Activated effector memory CD4-positive, alpha-beta T cell treated with Interleukin-2 at 50 U/mL for 16 hours (primary cell): Measurements from ENCODE around the gene SPOCK1.

Source experiments
- DNase-seq: peaks from one replicate; pipeline ENCODE4 v3.0.0-alpha.2; 2020

Gene SPOCK1

GRCh38 chr5:137320056-137321045 is 178.8 kb downstream of the SPOCK1 start:
- DNase-seq: no peak

GRCh38 chr5:137318027-137318426 is 181.1 kb downstream of the SPOCK1 start:
- DNase-seq: no peak

GRCh38 chr5:137316346-137316736 is 182.8 kb downstream of the SPOCK1 start:
- no peak for DNase-seq

- DNase-seq: no peak
These were observed 183.4 kb downstream of the SPOCK1 start for GRCh38 chr5:137315534-137316345.

GRCh38 chr5:137315109-137315508 is 184.0 kb downstream of the SPOCK1 start:
- DNase-seq: no peak

- DNase-seq: no peak
These were observed 185.5 kb downstream of the SPOCK1 start for GRCh38 chr5:137313526-137314175.

- no peak for DNase-seq
These were observed 187.1 kb downstream of the SPOCK1 start for GRCh38 chr5:137312011-137312410.

GRCh38 chr5:137310051-137310730 is 188.9 kb downstream of the SPOCK1 start:
- no peak for DNase-seq

GRCh38 chr5:137309290-137309689 is 189.8 kb downstream of the SPOCK1 start:
- no peak for DNase-seq

GRCh38 chr5:137308311-137308710 is 190.8 kb downstream of the SPOCK1 start:
- no peak for DNase-seq

GRCh38 chr5:137306903-137307302 is 192.2 kb downstream of the SPOCK1 start:
- DNase-seq: no peak

GRCh38 chr5:137305971-137306602 is 193.0 kb downstream of the SPOCK1 start:
- DNase-seq: no peak

- no peak for DNase-seq
These were observed 194.8 kb downstream of the SPOCK1 start for GRCh38 chr5:137304226-137304874.

GRCh38 chr5:137303509-137303908 is 195.6 kb downstream of the SPOCK1 start:
- no peak for DNase-seq

- DNase-seq: no peak
These were observed 198.5 kb downstream of the SPOCK1 start for GRCh38 chr5:137300411-137301240.

GRCh38 chr5:137296213-137296781 is 202.8 kb downstream of the SPOCK1 start:
- no peak for DNase-seq

GRCh38 chr5:137294604-137295003 is 204.5 kb downstream of the SPOCK1 start:
- no peak for DNase-seq

- no peak for DNase-seq
These were observed 206.6 kb downstream of the SPOCK1 start for GRCh38 chr5:137292461-137293027.

GRCh38 chr5:137291436-137291835 is 207.7 kb downstream of the SPOCK1 start:
- no peak for DNase-seq

GRCh38 chr5:137291031-137291430 is 208.1 kb downstream of the SPOCK1 start:
- no peak for DNase-seq
